Activated B cell treated with CpG ODN at 0.5 μM for 24 hours (primary cell): ENCODE measurements around the gene RETN. TPM values are rescaled to one million over a fixed set of nuclear protein-coding genes. Genes with fewer than 3 reads are reported as not detected.

Experiments used
- ATAC-seq: fragments of 200-7000 bp; cut with Tn5 transposase; one replicate; pipeline ENCODE4 v1.10.0; 2021; ENCODE audit warnings: low read depth, mild to moderate bottlenecking, moderate library complexity
- CTCF ChIA-PET: fragments of 350-600 bp; sonication (Branson Sonifier 250); formaldehyde crosslinking; loops from one replicate; lab custom pipeline; 2021; ENCODE audit warnings: antibody characterized with exemption; lab: Charles Lee
- POLR2A ChIA-PET: fragments of 350-600 bp; sonication (Branson Sonifier 250); formaldehyde crosslinking; loops from one replicate; lab custom pipeline; 2021; ENCODE audit warnings: antibody characterized with exemption; lab: Charles Lee
- DNase-seq: peaks from one replicate; pipeline ENCODE4 v3.0.0; 2022
- H3K27ac Mint-ChIP-seq: one replicate; pipeline ENCODE4 v1.8.0; 2020; ENCODE audit warnings: mixed read lengths
- H3K27me3 Mint-ChIP-seq: one replicate; pipeline ENCODE4 v1.8.0; 2021; ENCODE audit warnings: mixed read lengths
- H3K36me3 Mint-ChIP-seq: one replicate; pipeline ENCODE4 v1.8.0; 2021; ENCODE audit warnings: low read depth, mixed read lengths
- H3K4me1 Mint-ChIP-seq: one replicate; pipeline ENCODE4 v1.8.0; 2021; ENCODE audit warnings: mixed read lengths
- H3K4me3 Mint-ChIP-seq: one replicate; pipeline ENCODE4 v1.8.0; 2020; ENCODE audit warnings: mild to moderate bottlenecking, mixed read lengths
- H3K9me3 Mint-ChIP-seq: one replicate; pipeline ENCODE4 v1.8.0; 2020; ENCODE audit warnings: mixed read lengths
- intact Hi-C: fragments of 100-400 bp; cut with micrococcal nuclease; formaldehyde crosslinking; loops from one replicate; pipeline ENCODE4 v1.15.1; 2024
- total RNA-seq: library from RNA; stranded (reverse); gene quantifications from 2 replicates; pipeline ENCODE4 v1.2.3, GENCODE V29; 2022
- TF ChIP-seq, protein P1 (sequence below): fragments of 200-600 bp; IDR thresholded peaks from one replicate; pipeline ENCODE4 v1.8.0; 2022; ENCODE audit warnings: antibody characterized with exemption, mild to moderate bottlenecking

RETN gene
- total RNA-seq, 1 donor from 2014 or later = not detected

DNA sequence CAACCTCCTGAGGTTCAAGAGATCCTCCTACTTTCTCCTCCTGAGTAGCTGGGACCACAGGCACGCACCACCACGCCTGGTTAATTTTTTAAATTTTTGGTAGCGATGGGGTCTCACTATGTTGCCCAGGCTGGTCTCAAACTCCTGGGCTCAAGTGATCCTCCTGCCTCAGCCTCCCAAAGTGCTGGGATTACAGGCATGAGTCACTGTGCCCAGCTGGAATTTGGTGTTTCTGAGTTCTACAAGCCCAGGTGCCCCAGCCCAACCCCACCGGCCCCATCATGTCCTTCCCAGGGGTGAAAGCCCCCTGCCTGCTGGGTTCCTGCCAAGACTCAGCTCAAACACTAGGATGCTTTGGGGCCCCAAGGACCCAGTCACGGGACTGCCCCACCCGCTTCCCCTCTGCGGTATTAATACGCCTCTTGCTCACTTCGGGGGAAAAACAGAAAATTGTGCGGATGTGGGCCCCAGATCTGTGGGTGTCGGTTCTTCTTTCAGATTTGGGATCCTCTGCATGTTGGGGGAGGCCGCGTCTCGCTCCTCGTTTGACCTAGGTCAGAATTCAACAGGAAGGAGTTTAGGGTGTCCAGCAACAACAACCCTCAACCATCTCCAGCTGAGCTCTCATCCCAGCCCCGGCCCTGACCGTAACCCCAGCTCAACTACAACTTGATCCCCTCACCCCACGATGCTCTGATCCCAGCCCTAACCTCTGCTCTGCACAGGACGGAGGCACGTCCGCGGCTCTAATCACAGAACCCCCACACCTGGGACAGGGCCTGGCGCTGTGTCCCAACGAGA is 36.7 kb downstream of the RETN start:
- DNase-seq (peak; percentile 78), ATAC-seq (peak; percentile 38)
- ChIA-PET POLR2A (interaction anchor here (0.7 to 2.7 kb wide), 18 partner anchors 9 to 490 kb away, joined by 3 to 40 read pairs (median 4); partner anchors contain the start of genes CD209 and TRAPPC5), CTCF (interaction anchor here (1.0 to 2.8 kb wide), 4 partner anchors 11 to 95 kb away, joined by 3 to 10 read pairs (median 6); partner anchors contain the start of gene TRAPPC5)
- Mint-ChIP-seq H3K27ac (peak overlapping the region; percentile 97), H3K4me1 (peaks cover 96% of the 10 kb centered on the region), H3K9me3 (no peaks in the 10 kb centered on the region), H3K27me3 (no peaks in the 10 kb centered on the region), H3K36me3 (no peaks in the 10 kb centered on the region), H3K4me3 (peak overlapping the region; percentile 78)
- TF ChIP-seq, protein P1, sequence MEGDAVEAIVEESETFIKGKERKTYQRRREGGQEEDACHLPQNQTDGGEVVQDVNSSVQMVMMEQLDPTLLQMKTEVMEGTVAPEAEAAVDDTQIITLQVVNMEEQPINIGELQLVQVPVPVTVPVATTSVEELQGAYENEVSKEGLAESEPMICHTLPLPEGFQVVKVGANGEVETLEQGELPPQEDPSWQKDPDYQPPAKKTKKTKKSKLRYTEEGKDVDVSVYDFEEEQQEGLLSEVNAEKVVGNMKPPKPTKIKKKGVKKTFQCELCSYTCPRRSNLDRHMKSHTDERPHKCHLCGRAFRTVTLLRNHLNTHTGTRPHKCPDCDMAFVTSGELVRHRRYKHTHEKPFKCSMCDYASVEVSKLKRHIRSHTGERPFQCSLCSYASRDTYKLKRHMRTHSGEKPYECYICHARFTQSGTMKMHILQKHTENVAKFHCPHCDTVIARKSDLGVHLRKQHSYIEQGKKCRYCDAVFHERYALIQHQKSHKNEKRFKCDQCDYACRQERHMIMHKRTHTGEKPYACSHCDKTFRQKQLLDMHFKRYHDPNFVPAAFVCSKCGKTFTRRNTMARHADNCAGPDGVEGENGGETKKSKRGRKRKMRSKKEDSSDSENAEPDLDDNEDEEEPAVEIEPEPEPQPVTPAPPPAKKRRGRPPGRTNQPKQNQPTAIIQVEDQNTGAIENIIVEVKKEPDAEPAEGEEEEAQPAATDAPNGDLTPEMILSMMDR = no peak
- intact Hi-C loops = loop anchor here (1.0 to 2.0 kb wide), 3 partner anchors 9 to 38 kb away; no protein-coding TSS in a partner anchor

DNA sequence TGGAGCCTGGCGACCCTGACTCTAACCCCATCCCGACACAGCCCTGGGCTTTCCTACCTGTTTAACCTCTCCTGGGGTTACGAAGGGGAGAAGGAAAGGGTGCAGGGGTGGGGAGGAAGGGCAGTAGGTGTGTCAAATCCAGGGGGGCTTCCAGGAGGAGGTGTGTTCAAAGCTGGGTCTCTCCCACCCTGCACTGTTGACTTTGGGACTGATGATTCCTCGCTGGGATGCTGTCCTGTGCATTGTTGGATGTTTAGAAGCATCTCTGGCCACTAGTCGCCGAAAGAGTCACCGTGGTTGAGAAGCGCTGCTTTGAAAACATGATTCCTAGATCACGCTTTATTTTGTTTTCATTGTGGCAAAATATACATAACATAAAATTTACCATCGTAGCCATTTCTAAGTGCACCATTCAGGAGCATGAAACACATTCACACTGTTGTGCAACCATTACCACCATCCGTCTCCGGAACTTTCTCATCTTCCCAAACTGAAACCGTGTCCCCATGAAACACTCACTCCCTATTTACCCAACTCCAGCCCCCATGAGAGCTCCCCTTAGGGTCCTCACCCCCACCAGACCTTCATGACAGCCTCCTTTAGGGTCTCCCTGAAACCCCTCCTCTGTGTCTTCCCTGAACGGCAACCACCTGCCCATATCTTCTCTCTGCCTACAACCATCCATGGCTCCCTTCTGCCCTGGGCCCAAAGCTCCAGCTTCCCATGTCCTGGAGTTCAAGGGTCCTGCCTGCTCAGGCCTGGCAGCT is 37.5 kb downstream of the RETN start:
- no peaks in the 10 kb centered on the region for H3K9me3 Mint-ChIP-seq
- H3K4me1 Mint-ChIP-seq = peaks cover 94% of the 10 kb centered on the region
- no peak for ATAC-seq
- no peaks in the 10 kb centered on the region for H3K36me3 Mint-ChIP-seq
- intact Hi-C loops = no loop called here
- H3K4me3 Mint-ChIP-seq = peak overlapping the region; percentile 78
- TF ChIP-seq, protein P1 = no peak
- peak overlapping the region; percentile 97 for H3K27ac Mint-ChIP-seq
- H3K27me3 Mint-ChIP-seq = no peaks in the 10 kb centered on the region
- ChIA-PET POLR2A (interaction anchor here (0.5 to 2.7 kb wide), 18 partner anchors 8 to 489 kb away, joined by 3 to 40 read pairs (median 4); partner anchors contain the start of genes CD209, CLEC4G and TRAPPC5), CTCF (interaction anchor here (1.0 to 2.0 kb wide), 3 partner anchors 12 to 94 kb away, joined by 3 to 10 read pairs (median 3); partner anchors contain the start of gene TRAPPC5)
- DNase-seq = peak; percentile 18

DNA sequence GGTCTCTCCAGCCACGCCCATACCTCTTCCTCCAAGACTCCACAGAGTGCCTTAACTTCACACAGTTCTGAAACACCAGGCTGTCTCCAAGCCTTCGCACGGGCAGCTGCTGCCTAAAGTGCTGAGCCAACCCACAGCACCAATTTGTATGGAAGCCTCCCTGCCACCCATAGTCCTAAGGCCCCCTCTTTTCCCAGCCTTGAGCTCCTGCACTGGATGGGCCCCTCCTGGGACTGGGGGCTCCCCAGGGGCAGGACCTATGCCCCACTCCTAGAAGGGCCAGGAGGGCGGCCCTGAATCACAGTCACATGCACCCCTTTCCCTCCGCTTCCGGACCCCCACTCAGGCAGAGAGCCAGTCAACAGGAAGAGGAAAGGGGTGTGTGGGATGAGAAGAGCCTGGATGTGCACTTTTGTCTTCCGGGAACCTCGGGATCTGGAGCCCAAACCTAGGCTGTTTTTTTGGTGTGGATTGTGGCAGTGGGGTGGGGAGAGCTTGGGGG is 38.2 kb downstream of the RETN start:
- no peaks in the 10 kb centered on the region for H3K36me3 Mint-ChIP-seq
- CTCF ChIA-PET = interaction anchor here (2.0 kb wide), 1 partner anchor 26 kb away, joined by 10 read pairs; the partner anchor contains the start of gene TRAPPC5

DNA sequence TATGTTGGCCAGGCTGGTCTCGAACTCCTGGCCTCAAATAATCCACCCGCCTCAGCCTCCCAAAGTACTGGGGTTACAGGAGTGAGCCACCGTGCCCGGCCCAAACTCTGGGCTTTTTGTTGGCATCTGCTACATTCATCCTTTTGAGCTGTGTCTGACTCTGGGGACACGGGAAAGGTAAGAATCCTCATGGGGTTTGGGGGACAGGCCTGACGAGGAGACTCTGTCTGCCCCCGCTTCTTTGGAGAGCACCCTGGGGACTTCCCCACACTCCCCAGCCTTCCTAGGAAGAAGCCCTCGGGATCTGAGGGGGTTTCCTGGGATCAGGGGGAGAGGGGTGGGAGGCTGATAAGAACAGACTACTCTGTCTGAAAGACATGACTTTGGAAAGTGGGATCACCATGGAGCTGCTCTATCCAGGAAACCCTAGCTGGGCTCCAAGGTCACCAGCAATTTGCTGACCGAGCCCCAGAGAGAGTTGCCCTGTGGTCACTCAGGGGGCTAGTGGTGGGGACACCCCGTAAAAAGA is 41.1 kb downstream of the RETN start:
- ChIA-PET POLR2A (interaction anchor here (0.6 to 1.7 kb wide), 4 partner anchors 9 to 49 kb away, joined by 3 to 4 read pairs (median 3); no protein-coding TSS in a partner anchor), CTCF (interaction anchor here (1.3 kb wide), 1 partner anchor 29 kb away, joined by 3 read pairs; the partner anchor contains the start of gene TRAPPC5)
- Mint-ChIP-seq H3K27ac (no peak overlapping the region), H3K4me3 (peak overlapping the region; percentile 28), H3K4me1 (peaks cover 79% of the 10 kb centered on the region), H3K27me3 (no peaks in the 10 kb centered on the region), H3K9me3 (no peaks in the 10 kb centered on the region), H3K36me3 (no peaks in the 10 kb centered on the region)
- TF ChIP-seq, protein P1 = no peak
- intact Hi-C loops = no loop called here
- ATAC-seq (no peak), DNase-seq (no peak)

More for the DNA sequence above, 38.2 kb downstream of the RETN start:
- DNase-seq (peak; percentile 18), ATAC-seq (no peak)
- POLR2A ChIA-PET = interaction anchor here (0.5 to 2.7 kb wide), 6 partner anchors 12 to 36 kb away, joined by 3 to 40 read pairs (median 17); partner anchors contain the start of genes CLEC4G and TRAPPC5
- no peaks in the 10 kb centered on the region for H3K27me3 Mint-ChIP-seq
- TF ChIP-seq, protein P1 = no peak
- H3K4me1 Mint-ChIP-seq = peaks cover 89% of the 10 kb centered on the region
- H3K9me3 Mint-ChIP-seq = no peaks in the 10 kb centered on the region
- intact Hi-C loops = no loop called here
- peak overlapping the region; percentile 97 for H3K27ac Mint-ChIP-seq
- H3K4me3 Mint-ChIP-seq = peak overlapping the region; percentile 78
